HEK293 (cell line): ENCODE measurements around the gene ANKRD35.

Experiments used
- CTCF ChIP-seq: fragments of 450-650 bp; formaldehyde crosslinking; IDR thresholded peaks from 2 replicates; pipeline ENCODE4 v1.5.1; 2016; ENCODE audit warnings: missing biosample characterization, missing genetic modification characterization
- HOXA7 ChIP-seq: sonication (generic); formaldehyde crosslinking; IDR thresholded peaks from 2 replicates; pipeline ENCODE4 v1.8.1; 2022; ENCODE audit warnings: missing genetic modification reagents, borderline replicate concordance

- TF ChIP-seq CTCF (tag by site-specific recombination) (no peak), HOXA7 (CRISPR knock-in tag) (no peak)
Observed at GRCh38 chr1:145845144-145845513, 40.5 kb downstream of the ANKRD35 start.
